ES-I3 (cell line): ENCODE measurements around the gene FAM163B.

Experiments
- H3K36me3 ChIP-seq: 2 replicates; pipeline ENCODE4 v1.6.1; 2013; ENCODE audit warnings: mild to moderate bottlenecking, low read length, control low read depth, moderate library complexity; ENCODE audit not compliant: insufficient read depth
- H3K4me1 ChIP-seq: 2 replicates; pipeline ENCODE4 v1.6.1; 2013; ENCODE audit warnings: mild to moderate bottlenecking, control low read depth, low read length; ENCODE audit not compliant: insufficient read depth
- H3K9ac ChIP-seq: 2 replicates; pipeline ENCODE4 v1.6.1; 2013; ENCODE audit warnings: low read depth, mild to moderate bottlenecking, low read length, moderate library complexity
- H3K9me3 ChIP-seq: 2 replicates; pipeline ENCODE4 v1.6.1; 2013; ENCODE audit warnings: mild to moderate bottlenecking, low read length, moderate library complexity; ENCODE audit not compliant: control insufficient read depth, insufficient read depth

Gene FAM163B

GRCh38 chr9:133561976-133562554 lies 47.1 kb downstream of the FAM163B start:
- no peaks in the 10 kb centered on the region for H3K9me3 ChIP-seq
- H3K9ac ChIP-seq = no peak overlapping the region
- no peaks in the 10 kb centered on the region; the same call in 1 of the 2 replicates for H3K36me3 ChIP-seq
- H3K4me1 ChIP-seq = peaks cover 21% of the 10 kb centered on the region; the same call in 1 of the 2 replicates

GRCh38 chr9:133560944-133561343 lies 48.2 kb downstream of the FAM163B start:
- no peaks in the 10 kb centered on the region; the same call in 1 of the 2 replicates for H3K36me3 ChIP-seq
- H3K9me3 ChIP-seq = no peaks in the 10 kb centered on the region
- H3K9ac ChIP-seq = no peak overlapping the region
- H3K4me1 ChIP-seq = peaks cover 21% of the 10 kb centered on the region; the same call in 1 of the 2 replicates

GRCh38 chr9:133560311-133560710 lies 48.9 kb downstream of the FAM163B start:
- Histone ChIP-seq H3K9ac (no peak overlapping the region), H3K4me1 (peaks cover 21% of the 10 kb centered on the region; the same call in 1 of the 2 replicates), H3K9me3 (no peaks in the 10 kb centered on the region), H3K36me3 (no peaks in the 10 kb centered on the region; the same call in 1 of the 2 replicates)

GRCh38 chr9:133558191-133559126 lies 50.7 kb downstream of the FAM163B start:
- Histone ChIP-seq H3K4me1 (peaks cover 19% of the 10 kb centered on the region; the same call in 1 of the 2 replicates), H3K9me3 (no peaks in the 10 kb centered on the region), H3K9ac (no peak overlapping the region), H3K36me3 (no peaks in the 10 kb centered on the region; the same call in 1 of the 2 replicates)

- H3K9ac ChIP-seq = no peak overlapping the region
- peaks cover 17% of the 10 kb centered on the region; the same call in 1 of the 2 replicates for H3K4me1 ChIP-seq
- no peaks in the 10 kb centered on the region; the same call in 1 of the 2 replicates for H3K36me3 ChIP-seq
- H3K9me3 ChIP-seq = no peaks in the 10 kb centered on the region
Measured at GRCh38 chr9:133557581-133557980, 51.6 kb downstream of the FAM163B start.

- H3K4me1 ChIP-seq = peaks cover 17% of the 10 kb centered on the region; the same call in 1 of the 2 replicates
- no peak overlapping the region for H3K9ac ChIP-seq
- no peaks in the 10 kb centered on the region for H3K9me3 ChIP-seq
- no peaks in the 10 kb centered on the region; the same call in 1 of the 2 replicates for H3K36me3 ChIP-seq
Measured at GRCh38 chr9:133556354-133556753, 52.8 kb downstream of the FAM163B start.

- Histone ChIP-seq H3K36me3 (no peaks in the 10 kb centered on the region), H3K4me1 (peaks cover 17% of the 10 kb centered on the region; the same call in 1 of the 2 replicates), H3K9ac (no peak overlapping the region), H3K9me3 (no peaks in the 10 kb centered on the region)
Measured at GRCh38 chr9:133554729-133555128, 54.5 kb downstream of the FAM163B start.

- no peaks in the 10 kb centered on the region for H3K9me3 ChIP-seq
- no peaks in the 10 kb centered on the region for H3K36me3 ChIP-seq
- no peak overlapping the region for H3K9ac ChIP-seq
- H3K4me1 ChIP-seq = peaks cover 17% of the 10 kb centered on the region; the same call in 1 of the 2 replicates
Measured at GRCh38 chr9:133553973-133554713, 55.0 kb downstream of the FAM163B start.

GRCh38 chr9:133553123-133553522 lies 56.1 kb downstream of the FAM163B start:
- H3K36me3 ChIP-seq = no peaks in the 10 kb centered on the region
- no peak overlapping the region for H3K9ac ChIP-seq
- H3K4me1 ChIP-seq = peaks cover 14% of the 10 kb centered on the region; the same call in 1 of the 2 replicates

GRCh38 chr9:133552236-133552635 lies 57.0 kb downstream of the FAM163B start:
- Histone ChIP-seq H3K36me3 (no peaks in the 10 kb centered on the region), H3K9ac (no peak overlapping the region), H3K9me3 (no peaks in the 10 kb centered on the region), H3K4me1 (peaks cover 8% of the 10 kb centered on the region; the same call in 1 of the 2 replicates)

More at GRCh38 chr9:133553123-133553522, 56.1 kb downstream of the FAM163B start:
- no peaks in the 10 kb centered on the region for H3K9me3 ChIP-seq

GRCh38 chr9:133551446-133551845 lies 57.7 kb downstream of the FAM163B start:
- H3K36me3 ChIP-seq = no peaks in the 10 kb centered on the region
- no peak overlapping the region for H3K9ac ChIP-seq
- no peaks in the 10 kb centered on the region for H3K9me3 ChIP-seq
- peaks cover 8% of the 10 kb centered on the region; the same call in 1 of the 2 replicates for H3K4me1 ChIP-seq

- Histone ChIP-seq H3K9ac (no peak overlapping the region), H3K9me3 (no peaks in the 10 kb centered on the region), H3K4me1 (no peaks in the 10 kb centered on the region; the same call in 1 of the 2 replicates), H3K36me3 (no peaks in the 10 kb centered on the region)
Measured at GRCh38 chr9:133547116-133547515, 62.1 kb downstream of the FAM163B start.

- no peaks in the 10 kb centered on the region; the same call in 1 of the 2 replicates for H3K4me1 ChIP-seq
Measured at GRCh38 chr9:133546287-133546680, 62.9 kb downstream of the FAM163B start.

More at GRCh38 chr9:133546287-133546680, 62.9 kb downstream of the FAM163B start:
- Histone ChIP-seq H3K36me3 (no peaks in the 10 kb centered on the region), H3K9me3 (no peaks in the 10 kb centered on the region), H3K9ac (no peak overlapping the region)
